NB4 (cell line): ENCODE data around the gene NUDT16.

Source experiments
- POLR2A ChIP-seq: IDR thresholded peaks from 2 replicates; pipeline ENCODE4 v1.6.1; 2011; ENCODE audit warnings: mild to moderate bottlenecking; ENCODE audit not compliant: insufficient read length; ENCODE audit errors: extremely low read depth
- TF ChIP-seq, protein P1 (sequence below): IDR thresholded peaks from one replicate; pipeline ENCODE4 v1.5.1; 2012; ENCODE audit warnings: low read depth, low read length

GRCh38 chr3:131356006-131356595 is 25.5 kb upstream of the NUDT16 start:
- TF ChIP-seq, protein P1, sequence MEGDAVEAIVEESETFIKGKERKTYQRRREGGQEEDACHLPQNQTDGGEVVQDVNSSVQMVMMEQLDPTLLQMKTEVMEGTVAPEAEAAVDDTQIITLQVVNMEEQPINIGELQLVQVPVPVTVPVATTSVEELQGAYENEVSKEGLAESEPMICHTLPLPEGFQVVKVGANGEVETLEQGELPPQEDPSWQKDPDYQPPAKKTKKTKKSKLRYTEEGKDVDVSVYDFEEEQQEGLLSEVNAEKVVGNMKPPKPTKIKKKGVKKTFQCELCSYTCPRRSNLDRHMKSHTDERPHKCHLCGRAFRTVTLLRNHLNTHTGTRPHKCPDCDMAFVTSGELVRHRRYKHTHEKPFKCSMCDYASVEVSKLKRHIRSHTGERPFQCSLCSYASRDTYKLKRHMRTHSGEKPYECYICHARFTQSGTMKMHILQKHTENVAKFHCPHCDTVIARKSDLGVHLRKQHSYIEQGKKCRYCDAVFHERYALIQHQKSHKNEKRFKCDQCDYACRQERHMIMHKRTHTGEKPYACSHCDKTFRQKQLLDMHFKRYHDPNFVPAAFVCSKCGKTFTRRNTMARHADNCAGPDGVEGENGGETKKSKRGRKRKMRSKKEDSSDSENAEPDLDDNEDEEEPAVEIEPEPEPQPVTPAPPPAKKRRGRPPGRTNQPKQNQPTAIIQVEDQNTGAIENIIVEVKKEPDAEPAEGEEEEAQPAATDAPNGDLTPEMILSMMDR, result no peak
- no peak for TF ChIP-seq POLR2A
